GM04503 (cell line): Measurements from ENCODE around the gene UBASH3B.
A peak's percentile ranks its signal among the peaks of the same experiment; 100 is the strongest.
"Not testable (repeated sequence)": the region's sequence is repeated elsewhere in the genome, so short reads cannot be mapped to it uniquely, and the experiment has no call there.

ENCODE experiments used
- DNase-seq: peaks from one replicate; pipeline ENCODE4 v3.0.0-alpha.2; 2012; ENCODE audit warnings: low read depth

The UBASH3B gene

DNA sequence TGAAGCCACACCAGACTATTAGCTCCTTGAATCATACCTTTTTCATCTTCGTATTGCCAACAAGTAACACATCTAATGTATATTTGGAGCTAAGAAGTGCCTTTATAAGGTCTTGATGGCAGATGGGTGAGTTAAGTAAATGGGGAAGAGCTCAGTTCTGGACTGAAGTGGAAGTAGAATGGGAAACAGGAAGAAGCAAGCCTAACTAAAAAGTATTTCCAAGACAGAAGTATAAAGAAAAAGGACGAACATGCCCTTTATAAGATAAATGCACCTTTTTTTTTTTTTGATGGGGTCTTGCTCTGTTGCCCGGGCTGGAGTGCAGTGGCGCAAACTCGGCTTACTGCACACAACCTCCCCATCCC, 197.3 kb downstream of the UBASH3B start:
- DNase-seq: no peak

- DNase-seq: no peak
These were observed 197.7 kb downstream of the UBASH3B start for GRCh38 chr11:122853261-122853660.

DNA sequence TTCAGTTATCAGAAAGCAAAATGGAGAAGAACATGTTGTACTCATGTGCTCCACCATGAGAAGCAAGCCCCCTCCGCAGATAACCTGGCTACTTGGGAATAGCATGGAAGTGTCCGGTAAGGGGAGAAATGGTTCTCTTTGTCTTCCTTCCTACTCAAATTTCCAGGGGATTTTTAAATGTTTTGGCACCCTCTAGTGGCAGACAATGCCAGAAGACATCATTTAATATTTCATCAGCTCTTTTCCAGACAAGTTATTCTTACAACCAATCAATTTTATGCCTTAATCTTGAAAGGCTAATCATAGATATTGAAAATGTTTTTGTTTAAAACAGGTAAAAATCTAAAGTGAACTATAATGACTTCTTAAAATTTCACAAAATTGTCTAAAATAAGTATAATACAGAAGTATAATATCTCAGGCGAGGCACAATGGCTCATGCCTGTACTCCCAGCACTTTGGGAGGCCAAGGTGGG, 198.5 kb downstream of the UBASH3B start:
- DNase-seq: peak; percentile 24

DNA sequence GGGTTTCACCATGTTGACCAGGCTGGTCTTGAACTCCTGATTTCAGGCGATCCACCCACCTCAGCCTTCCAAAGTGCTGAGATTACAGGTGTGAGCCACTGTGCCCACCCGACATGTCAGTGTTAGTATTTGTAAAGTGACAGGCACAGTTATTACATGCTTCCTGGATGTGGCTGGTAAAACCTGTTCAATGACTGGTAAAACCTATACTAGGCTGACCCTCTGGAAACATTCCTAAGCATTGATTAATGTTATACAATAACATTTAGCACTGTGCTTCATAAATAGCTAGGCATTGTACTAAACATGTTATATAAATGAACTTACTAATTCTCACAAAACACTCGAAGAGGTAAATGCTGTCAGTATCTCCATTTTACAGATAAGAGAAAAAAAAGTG, 206.1 kb downstream of the UBASH3B start:
- no peak for DNase-seq

DNA sequence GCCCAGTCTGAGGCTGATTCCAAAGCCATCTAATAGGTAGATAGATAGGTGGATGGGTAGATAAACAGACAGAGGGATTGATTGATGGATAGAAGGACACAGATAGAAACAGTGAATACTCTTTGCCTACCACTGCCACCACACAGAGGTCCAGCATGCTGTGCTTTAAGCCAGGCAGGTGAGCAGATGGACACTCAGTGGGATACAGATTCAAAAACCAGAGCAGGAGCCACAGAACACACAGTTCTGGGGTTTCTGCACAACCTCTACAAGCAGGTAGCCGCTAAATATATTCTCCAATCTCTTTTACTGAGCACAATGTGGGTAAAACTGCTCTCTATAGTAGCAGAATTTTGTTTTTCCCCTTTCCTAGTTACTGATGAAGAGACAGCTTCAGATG, 206.6 kb downstream of the UBASH3B start:
- DNase-seq: no peak

- not testable (repeated sequence) for DNase-seq
These were observed 207.6 kb downstream of the UBASH3B start for GRCh38 chr11:122863154-122863553.

DNA sequence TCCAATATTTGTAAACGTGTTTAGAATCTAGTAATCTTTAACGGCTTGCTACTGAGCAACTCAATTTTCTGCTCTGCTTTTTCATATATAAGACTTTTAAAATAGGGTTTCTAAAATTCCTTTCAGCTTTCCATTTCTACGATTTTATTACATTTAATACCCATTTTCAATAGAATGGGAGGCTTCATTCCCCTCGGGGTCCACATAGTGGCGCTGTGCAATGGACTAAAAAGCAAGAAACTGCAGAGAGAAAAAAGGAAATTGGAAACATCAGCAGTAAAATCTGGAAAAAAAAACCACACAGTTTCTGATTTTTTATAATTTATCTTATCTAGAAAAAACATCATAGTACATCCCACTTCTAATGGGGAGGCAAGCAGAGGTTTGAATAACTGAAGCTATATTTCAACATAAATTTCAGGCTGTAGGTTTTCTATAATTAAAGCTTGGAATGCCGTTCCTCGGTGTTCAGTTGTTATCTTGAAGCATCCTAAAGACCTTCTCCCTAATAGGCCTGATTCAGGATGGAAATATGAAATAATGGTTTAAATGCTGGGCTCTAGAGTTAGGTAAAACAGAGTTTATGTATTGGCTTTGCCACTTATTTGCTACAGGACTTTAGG, 208.3 kb downstream of the UBASH3B start:
- DNase-seq: no peak
